Upper lobe of left lung (tissue), 6 donors: Measurements from ENCODE around the gene TAF9. TPM values are rescaled to one million over a fixed set of nuclear protein-coding genes. Genes with fewer than 3 reads are reported as not detected.
"Not testable (repeated sequence)": the region's sequence is repeated elsewhere in the genome, so short reads cannot be mapped to it uniquely, and the experiment has no call there.

Experiments
- ATAC-seq, 2 donors: fragments of 200-7000 bp; cut with Tn5 transposase; one replicate each; pipeline ENCODE4 v1.9.1; 2022; ENCODE audit warnings: mild to moderate bottlenecking in 2 of 2, moderate library complexity in 2 of 2; ENCODE audit not compliant: low FRiP score in 2 of 2
- DNase-seq, 2 donors: peaks; one replicate each; pipeline ENCODE4 v3.0.0-alpha.2; 2019 to 2020
- H3K27ac ChIP-seq, 4 donors: fragments of 200-600 bp; sonication (generic); one replicate each; pipeline ENCODE4 v1.5.1; 2016 to 2019
- H3K27me3 ChIP-seq, 4 donors: fragments of 200-600 bp; sonication (generic); one replicate each; pipeline ENCODE4 v1.5.1; 2017 to 2019
- H3K36me3 ChIP-seq, 4 donors: fragments of 200-600 bp; sonication (generic); one replicate each; pipeline ENCODE4 v1.5.1; 2016 to 2019
- H3K4me1 ChIP-seq, 4 donors: fragments of 200-600 bp; sonication (generic); one replicate each; pipeline ENCODE4 v1.5.1; 2018 to 2019
- H3K4me3 ChIP-seq, 4 donors: fragments of 200-600 bp; sonication (generic); one replicate each; pipeline ENCODE4 v1.5.1; 2017 to 2019; ENCODE audit warnings: mild to moderate bottlenecking in 2 of 4, moderate library complexity in 1 of 4
- H3K9me3 ChIP-seq, 4 donors: fragments of 200-600 bp; sonication (generic); one replicate each; pipeline ENCODE4 v1.5.1; 2018 to 2019
- EP300 ChIP-seq, 4 donors: sonication (generic); formaldehyde crosslinking; IDR thresholded peaks; one replicate each; pipeline ENCODE4 v1.5.1; 2017; ENCODE audit warnings: antibody characterized with exemption in 4 of 4, control low read depth in 2 of 4
- POLR2A ChIP-seq, 4 donors: fragments of 450-650 bp; IDR thresholded peaks; one replicate each; pipeline ENCODE4 v1.5.1; 2016 to 2017; ENCODE audit warnings: antibody characterized with exemption in 4 of 4, mild to moderate bottlenecking in 2 of 4
- POLR2AphosphoS5 ChIP-seq, 2 donors: sonication (generic); formaldehyde crosslinking; IDR thresholded peaks; one replicate each; pipeline ENCODE4 v1.5.1; 2017; ENCODE audit warnings: antibody characterized with exemption in 2 of 2
- WGBS, 2 donors: methylation state at CpG; one replicate each; pipeline ENCODE4 v1.1.5; 2017 to 2018; 5-methylcytosine and 5-hydroxymethylcytosine counted together
- total RNA-seq, 6 donors: library from RNA; depleted of rRNA in 4 of 6; stranded (reverse); fragments of >200 nt in 4 of 6; gene quantifications; one replicate each; pipeline versions ENCODE4 v1.1.0 to v1.2.1, GENCODE V29; 2016 to 2021
- TF ChIP-seq, protein P1 (sequence below), 6 experiments: fragments of 450-650 bp in 4 of 6; fragments of 200-600 bp in 2 of 6; sonication (generic) in 2 of 6; IDR thresholded peaks; one replicate each; pipeline ENCODE4 v1.5.1; 2016 to 2019; ENCODE audit warnings: antibody characterized with exemption in 6 of 6
- donor health status: DM: no; HTN: no; CAD: no; lungs with moderate emphysema.
- donor health status: DM: no; HTN: yes; CAD: no; lungs with severe emphysema.

Gene TAF9
- total RNA-seq, 6 donors from 2014 or later = 25.9 to 59.7 (median 38.2) TPM

DNA sequence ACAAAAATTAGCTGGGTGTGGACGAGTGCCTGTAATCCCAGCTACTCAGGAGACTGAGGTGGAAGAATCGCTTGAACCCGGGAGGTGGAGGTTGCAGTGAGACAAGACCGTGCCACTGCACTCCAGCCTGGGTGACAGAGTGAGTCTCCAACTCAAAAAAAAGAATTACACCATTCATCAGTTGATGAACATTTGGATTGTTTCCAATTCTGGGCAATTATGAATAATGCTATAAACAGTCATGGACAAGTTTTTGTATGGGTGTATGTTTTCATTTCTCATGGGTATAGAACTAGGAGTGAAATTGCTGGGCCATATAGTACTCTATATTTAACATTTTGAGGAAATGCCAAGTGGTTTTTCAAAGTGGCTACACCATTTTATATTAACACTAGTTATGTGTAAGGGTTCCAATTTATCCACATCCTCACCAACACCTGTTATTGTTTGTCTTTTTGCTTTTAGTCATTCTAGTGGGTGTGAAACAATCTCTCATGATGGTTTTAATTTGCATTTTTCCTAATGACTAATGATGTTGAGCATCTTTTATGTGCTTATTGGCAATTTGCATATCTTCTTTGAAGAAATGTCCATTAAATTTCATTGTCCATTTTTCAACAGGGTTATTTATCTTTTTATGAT, 27.7 kb downstream of the TAF9 start:
- ATAC-seq (no peak), DNase-seq (no peak)
- TF ChIP-seq EP300 (IDR thresholded peaks at IDR 0.05) (no peak), POLR2AphosphoS5 (IDR thresholded peaks at IDR 0.05) (no peak), POLR2A (IDR thresholded peaks at IDR 0.05) (no peak)
- TF ChIP-seq, protein P1, sequence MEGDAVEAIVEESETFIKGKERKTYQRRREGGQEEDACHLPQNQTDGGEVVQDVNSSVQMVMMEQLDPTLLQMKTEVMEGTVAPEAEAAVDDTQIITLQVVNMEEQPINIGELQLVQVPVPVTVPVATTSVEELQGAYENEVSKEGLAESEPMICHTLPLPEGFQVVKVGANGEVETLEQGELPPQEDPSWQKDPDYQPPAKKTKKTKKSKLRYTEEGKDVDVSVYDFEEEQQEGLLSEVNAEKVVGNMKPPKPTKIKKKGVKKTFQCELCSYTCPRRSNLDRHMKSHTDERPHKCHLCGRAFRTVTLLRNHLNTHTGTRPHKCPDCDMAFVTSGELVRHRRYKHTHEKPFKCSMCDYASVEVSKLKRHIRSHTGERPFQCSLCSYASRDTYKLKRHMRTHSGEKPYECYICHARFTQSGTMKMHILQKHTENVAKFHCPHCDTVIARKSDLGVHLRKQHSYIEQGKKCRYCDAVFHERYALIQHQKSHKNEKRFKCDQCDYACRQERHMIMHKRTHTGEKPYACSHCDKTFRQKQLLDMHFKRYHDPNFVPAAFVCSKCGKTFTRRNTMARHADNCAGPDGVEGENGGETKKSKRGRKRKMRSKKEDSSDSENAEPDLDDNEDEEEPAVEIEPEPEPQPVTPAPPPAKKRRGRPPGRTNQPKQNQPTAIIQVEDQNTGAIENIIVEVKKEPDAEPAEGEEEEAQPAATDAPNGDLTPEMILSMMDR (IDR thresholded peaks at IDR 0.05) = no peak
- Histone ChIP-seq H3K27me3 (no peaks in the 10 kb centered on the region), H3K27ac (no peak overlapping the region), H3K4me3 (no peak overlapping the region), H3K9me3 (no peaks in the 10 kb centered on the region), H3K36me3 (no peaks in the 10 kb centered on the region), H3K4me1 (no peaks in the 10 kb centered on the region)
- WGBS, 2 donors = 82 to 95% methylated on average over 4 of the region's 4 CpGs

DNA sequence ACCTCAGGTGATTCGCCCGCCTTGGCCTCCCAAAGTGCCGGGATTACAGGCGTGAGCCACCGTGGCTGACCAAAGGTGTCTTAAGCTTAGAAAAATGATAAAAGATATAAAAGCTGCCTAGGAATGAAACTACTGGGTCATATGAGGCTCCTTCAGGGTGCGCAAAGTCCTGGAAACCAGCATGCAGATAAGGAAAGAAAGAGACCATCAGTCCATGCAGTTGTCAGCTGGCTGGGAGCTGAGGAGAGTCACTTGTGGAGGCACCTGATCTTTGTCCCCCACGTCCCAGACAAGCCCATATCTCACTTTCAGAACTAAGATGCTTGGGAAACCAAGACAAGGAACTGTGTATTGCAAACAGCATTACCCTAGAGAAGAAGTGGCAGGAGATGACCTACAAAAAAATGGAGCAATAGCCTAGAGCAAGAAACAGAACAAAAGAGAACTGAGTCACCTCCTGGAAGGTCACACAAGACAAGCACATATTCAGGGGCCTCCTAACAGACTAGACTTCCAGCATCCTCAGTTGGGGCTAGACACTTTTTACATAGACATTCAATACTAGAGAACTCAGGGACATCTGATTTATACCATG, 33.9 kb downstream of the TAF9 start:
- Histone ChIP-seq H3K27me3 (no peaks in the 10 kb centered on the region), H3K9me3 (no peaks in the 10 kb centered on the region), H3K4me1 (peaks cover 8 to 18% (median 13%) of the 10 kb centered on the region in 4 donors), H3K27ac (no peak overlapping the region), H3K36me3 (no peaks in the 10 kb centered on the region), H3K4me3 (no peak overlapping the region)
- ATAC-seq (no peak), DNase-seq (no peak)
- TF ChIP-seq, protein P1 (IDR thresholded peaks at IDR 0.05) = no peak
- TF ChIP-seq POLR2A (IDR thresholded peaks at IDR 0.05) (no peak), EP300 (IDR thresholded peaks at IDR 0.05) (no peak), POLR2AphosphoS5 (IDR thresholded peaks at IDR 0.05) (no peak)
- WGBS, 2 donors = 92 to 94% methylated on average over 7 of the region's 7 CpGs

DNA sequence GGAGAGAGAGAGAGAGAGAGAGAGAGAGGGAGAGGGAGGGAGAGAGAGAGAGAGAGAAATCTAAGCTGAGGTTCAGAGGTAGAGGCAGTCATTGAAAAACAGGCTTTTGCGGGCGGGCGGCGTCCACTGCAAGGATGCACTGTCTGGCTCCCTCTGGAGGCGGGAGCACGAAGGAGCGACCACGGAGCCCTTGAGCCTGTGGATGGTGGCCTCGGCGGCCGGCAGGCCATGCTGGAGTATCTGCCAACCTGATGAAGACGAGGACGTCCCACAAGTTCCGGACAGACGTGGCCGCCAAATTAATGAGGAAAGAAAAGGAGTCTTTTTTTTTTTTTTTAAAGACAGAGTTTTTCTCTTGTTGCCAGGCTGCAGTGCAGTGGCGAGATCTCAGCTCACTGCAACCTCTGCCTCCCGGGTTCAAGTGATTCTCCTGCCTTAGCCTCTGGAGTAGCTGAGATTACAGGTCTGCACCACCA, 34.5 kb downstream of the TAF9 start:
- Histone ChIP-seq H3K9me3 (no peaks in the 10 kb centered on the region), H3K36me3 (no peaks in the 10 kb centered on the region), H3K27ac (no peak overlapping the region), H3K4me3 (peak overlapping the region in 2 of 4 donors; percentile 15 to 25), H3K4me1 (peaks cover 8 to 18% (median 13%) of the 10 kb centered on the region in 4 donors), H3K27me3 (no peaks in the 10 kb centered on the region)
- ATAC-seq (peak; percentile 91 to 94), DNase-seq (peak; percentile 90 to 94)
- TF ChIP-seq, protein P1 (IDR thresholded peaks at IDR 0.05) = peak; percentile 74 to 86 (median 78)
- no peak for TF ChIP-seq EP300 (IDR thresholded peaks at IDR 0.05)
- WGBS, 2 donors = 11% methylated on average over 18 of the region's 18 CpGs

DNA sequence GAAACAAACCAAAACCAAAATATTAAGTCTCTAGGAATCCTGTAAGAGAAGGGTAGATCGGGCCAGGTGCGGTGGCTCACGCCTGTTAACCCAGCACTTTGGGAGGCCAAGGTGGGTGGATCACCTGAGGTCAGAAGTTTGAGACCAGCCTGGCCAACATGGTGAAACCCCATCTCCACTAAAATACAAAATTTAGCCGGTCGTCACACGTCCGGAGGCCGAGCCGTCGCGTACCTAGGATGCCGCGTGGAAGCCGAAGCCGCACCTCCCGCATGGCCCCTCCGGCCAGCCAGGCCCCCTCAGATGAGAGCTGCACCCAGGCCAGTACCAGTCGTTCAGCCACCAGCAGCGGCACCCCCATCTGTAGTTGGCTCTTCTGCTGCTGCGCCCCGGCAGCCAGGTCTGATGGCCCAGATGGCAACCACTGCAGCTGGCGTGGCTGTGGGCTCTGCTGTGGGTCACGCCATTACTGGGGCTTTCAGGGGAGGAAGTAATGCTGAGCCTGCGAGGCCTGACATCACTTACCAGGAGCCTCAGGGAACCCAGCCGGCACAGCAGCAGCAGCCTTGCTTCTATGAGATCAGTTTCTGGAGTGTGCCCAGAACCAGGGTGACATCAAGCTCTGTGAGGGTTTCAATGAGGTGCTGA, 35.5 kb downstream of the TAF9 start:
- peaks cover 8 to 18% (median 13%) of the 10 kb centered on the region in 4 donors for H3K4me1 ChIP-seq
- not testable (repeated sequence) for H3K4me3 ChIP-seq, H3K27me3 ChIP-seq, ATAC-seq, H3K36me3 ChIP-seq, H3K27ac ChIP-seq, H3K9me3 ChIP-seq
- 95 to 96% methylated on average over 23 to 24 of the region's 25 CpGs for WGBS, 2 donors
- DNase-seq = peak in 1 of 2 donors; percentile 72
